CD1c-positive myeloid dendritic cell (primary cell): ENCODE data around the gene FIG4.
"Not testable (repeated sequence)": the region's sequence is repeated elsewhere in the genome, so short reads cannot be mapped to it uniquely, and the experiment has no call there.

Source experiments
- DNase-seq: peaks from one replicate; pipeline ENCODE4 v3.0.0-alpha.2; 2016; ENCODE audit errors: extremely low spot score

FIG4 gene

GRCh38 chr6:109690737-109691621 is at the start of gene FIG4, which contains the start of gene AK9:
TSS of gene FIG4 (plus strand) at chr6:109691296. CDS start at chr6:109691436, 140 bp downstream.
TSS of gene AK9 (minus strand) at chr6:109691202. CDS start at chr6:109675745, 15,457 bp downstream.
- peak; percentile 97 for DNase-seq

- DNase-seq: no peak
Measured at GRCh38 chr6:109644131-109644530, 47.0 kb upstream of the FIG4 start.

- DNase-seq: no peak
Measured at GRCh38 chr6:109653264-109653663, 37.8 kb upstream of the FIG4 start.

- DNase-seq: no peak
Measured at GRCh38 chr6:109655761-109656262, 35.3 kb upstream of the FIG4 start.

GRCh38 chr6:109660526-109661320 is 30.4 kb upstream of the FIG4 start:
- DNase-seq: no peak

- DNase-seq: no peak
Measured at GRCh38 chr6:109662192-109662591, 28.9 kb upstream of the FIG4 start.

- no peak for DNase-seq
Measured at GRCh38 chr6:109669811-109670210, 21.3 kb upstream of the FIG4 start.

GRCh38 chr6:109671733-109672132 is 19.4 kb upstream of the FIG4 start:
- no peak for DNase-seq

GRCh38 chr6:109672175-109672574 is 18.9 kb upstream of the FIG4 start:
- DNase-seq: no peak

- no peak for DNase-seq
Measured at GRCh38 chr6:109672839-109673238, 18.3 kb upstream of the FIG4 start.

- no peak for DNase-seq
Measured at GRCh38 chr6:109676724-109677123, 14.4 kb upstream of the FIG4 start.

- no peak for DNase-seq
Measured at GRCh38 chr6:109678240-109678639, 12.9 kb upstream of the FIG4 start.

- not testable (repeated sequence) for DNase-seq
Measured at GRCh38 chr6:109678661-109679505, 12.2 kb upstream of the FIG4 start.

- DNase-seq: no peak
Measured at GRCh38 chr6:109686566-109687265, 4.4 kb upstream of the FIG4 start.

GRCh38 chr6:109687271-109687761 is 3.8 kb upstream of the FIG4 start:
- peak; percentile 85 for DNase-seq

- peak; percentile 46 for DNase-seq
Measured at GRCh38 chr6:109690373-109690736, 741 bp upstream of the FIG4 start.

- DNase-seq: peak; percentile 62
Measured at GRCh38 chr6:109693111-109693510, 2.0 kb downstream of the FIG4 start.

GRCh38 chr6:109695468-109695867 is 4.4 kb downstream of the FIG4 start:
- DNase-seq: no peak

GRCh38 chr6:109696355-109696754 is 5.3 kb downstream of the FIG4 start:
- no peak for DNase-seq

GRCh38 chr6:109701221-109701620 is 10.1 kb downstream of the FIG4 start:
- DNase-seq: peak; percentile 30

GRCh38 chr6:109701774-109702173 is 10.7 kb downstream of the FIG4 start:
- peak; percentile 88 for DNase-seq
